HS-5 (cell line): Measurements from ENCODE around the gene XYLT1.
"Not testable (repeated sequence)": the region's sequence is repeated elsewhere in the genome, so short reads cannot be mapped to it uniquely, and the experiment has no call there.

Experiments
- DNase-seq: peaks from one replicate; pipeline ENCODE4 v3.0.0-alpha.2; 2012; ENCODE audit warnings: low read depth

Gene XYLT1

DNA sequence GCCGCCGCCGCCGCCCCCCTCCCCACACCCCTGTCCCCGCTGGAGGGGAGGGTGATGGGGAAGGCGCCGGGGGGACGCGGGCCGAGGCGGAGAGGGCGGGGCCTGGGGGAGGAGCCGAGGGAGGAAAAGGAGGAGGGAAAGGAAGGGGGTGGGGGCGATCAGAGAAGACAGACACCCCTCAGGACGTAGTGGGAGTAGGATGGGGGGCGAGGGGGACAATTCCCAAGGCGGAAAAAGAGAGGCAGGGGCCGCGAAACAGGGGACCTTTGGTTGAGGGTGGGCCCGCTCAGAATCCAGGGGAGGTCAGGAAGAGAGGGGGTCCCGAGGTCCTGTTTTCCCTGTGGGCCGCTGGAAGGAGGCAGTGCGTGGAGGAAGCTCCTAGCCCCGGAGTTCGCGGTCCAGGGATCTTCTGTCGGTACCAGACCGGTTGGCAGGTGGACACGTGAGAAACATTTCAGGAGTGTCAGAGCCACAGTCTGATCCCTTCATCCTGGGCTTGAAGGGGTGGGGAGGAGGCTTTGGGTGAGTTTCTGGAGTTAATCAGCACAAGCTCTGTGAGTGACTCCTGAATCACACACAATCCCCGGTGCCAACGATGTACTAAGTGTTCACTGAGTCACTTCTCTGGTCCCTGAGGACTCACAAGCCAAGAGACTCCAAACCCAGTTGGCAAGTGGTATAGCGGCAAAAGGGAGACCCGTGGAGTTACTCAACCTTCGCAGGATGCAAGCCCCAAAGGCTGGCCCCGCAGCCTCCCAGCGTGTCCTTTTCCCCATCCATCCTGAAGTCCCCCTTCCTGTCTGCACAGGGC, at the start of gene XYLT1:
XYLT1 (minus strand) TSS at position 53 of the 811 bp plus-strand sequence. CDS start 164 bp downstream, outside the sequence.
- peak; percentile 92 for DNase-seq

- DNase-seq, result no peak
Observed at GRCh38 chr16:17520111-17520510, 49.4 kb upstream of the XYLT1 start.

DNA sequence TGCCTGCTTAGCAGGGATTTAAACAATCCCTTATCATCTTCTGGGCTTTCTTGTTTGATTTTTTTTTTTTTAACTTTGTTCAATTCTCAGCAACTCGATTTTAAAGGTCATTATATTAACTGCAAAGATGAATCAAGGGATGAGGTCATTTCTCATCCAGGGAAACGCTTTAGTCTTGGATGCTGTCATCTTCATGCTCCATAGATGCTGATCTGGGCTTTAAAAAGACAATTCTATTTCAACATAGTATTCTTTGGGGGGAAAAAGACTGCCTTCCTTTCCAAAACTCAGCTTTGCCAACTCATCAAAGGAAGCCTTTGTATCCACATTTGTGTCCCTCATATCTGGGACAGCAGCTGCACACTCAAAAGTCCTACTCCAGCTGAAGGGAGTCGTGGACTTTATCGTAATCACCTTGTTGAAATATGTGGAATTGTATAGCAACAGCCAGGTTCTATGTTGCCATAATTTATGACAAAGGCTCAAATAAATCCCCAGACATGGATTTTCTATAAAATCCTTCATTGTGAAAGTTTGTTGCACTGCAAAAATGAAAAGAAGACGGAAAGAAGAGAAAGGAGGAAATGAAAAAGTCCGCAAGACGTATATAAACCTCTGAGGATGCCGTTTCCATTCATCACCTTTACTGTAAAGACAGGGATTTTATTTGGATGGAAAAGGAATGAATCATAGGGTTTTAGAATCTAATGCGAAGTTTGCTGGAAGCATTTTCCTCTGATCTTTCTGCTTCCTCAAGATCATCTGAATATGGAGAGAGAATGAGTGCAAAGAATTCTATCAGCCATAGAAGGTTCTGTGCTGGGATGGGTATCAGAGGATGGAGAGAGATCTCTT, 48.6 kb upstream of the XYLT1 start:
- no peak for DNase-seq

GRCh38 chr16:17518441-17518840, 47.7 kb upstream of the XYLT1 start:
- no peak for DNase-seq

DNA sequence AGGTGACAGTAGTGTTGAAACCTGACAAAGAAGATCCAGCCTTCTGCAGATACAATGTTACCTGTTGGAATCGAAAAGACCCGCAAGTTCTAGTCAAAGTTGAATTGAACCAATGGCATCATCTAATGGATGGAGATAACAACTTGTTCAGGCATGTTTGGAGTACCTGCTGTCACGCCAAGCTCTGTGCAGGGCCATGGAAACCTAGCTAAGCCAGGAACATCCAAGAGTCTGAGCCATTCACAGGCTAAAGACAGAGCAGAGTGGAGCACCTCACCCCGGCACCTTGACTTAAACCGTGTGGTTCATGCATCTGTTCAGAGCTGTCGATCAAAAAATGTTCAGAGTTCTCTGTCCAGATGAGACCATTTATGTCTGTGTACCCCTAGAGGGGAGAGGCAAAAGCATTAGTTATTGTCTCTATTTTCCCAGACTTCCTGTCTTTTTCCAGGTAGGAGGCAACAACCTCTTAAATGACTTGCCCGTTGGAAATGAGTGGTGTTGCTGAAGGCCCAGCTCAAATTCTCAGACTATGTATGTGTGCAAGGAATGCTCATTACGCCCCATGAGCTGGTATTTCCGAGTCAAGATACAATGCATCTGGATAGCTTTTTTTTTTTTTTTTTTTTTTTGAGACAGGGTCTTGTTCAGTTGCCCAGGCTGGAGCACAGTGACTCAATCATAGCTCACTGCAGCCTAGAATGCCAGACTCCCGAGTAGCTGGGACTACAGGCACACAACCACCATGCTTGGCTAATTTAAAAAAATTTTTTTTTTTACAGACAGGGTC, 44.9 kb upstream of the XYLT1 start:
- no peak for DNase-seq

DNA sequence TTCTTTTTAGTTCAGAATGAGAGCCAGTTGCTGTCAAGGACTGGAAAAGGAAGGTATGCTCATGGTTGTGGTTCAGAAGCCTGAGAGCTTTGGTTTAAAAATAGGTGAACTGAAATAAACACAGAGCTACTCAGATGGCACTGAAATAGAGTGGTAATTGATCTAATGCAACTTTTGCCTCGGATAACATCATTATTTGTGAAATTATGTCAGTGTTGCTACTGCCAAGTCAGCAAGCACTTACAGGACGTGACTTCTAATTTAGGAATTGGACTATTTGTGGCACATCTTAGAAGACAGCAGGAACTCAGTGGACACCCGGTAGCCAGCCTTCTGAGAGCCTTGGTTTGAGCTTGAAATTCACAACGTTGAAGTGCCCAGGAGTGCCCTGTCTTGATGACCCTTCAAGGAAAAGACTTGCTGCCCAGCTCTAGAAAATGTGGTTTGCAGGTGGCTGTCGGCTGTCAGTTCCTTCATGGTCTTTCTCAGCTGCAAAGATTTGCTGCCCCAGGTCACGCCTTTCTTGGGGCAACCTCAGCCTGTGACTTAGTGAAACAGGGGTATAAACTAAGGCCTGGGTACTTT, 42.0 kb upstream of the XYLT1 start:
- no peak for DNase-seq

GRCh38 chr16:17511340-17511739, 40.6 kb upstream of the XYLT1 start:
- no peak for DNase-seq

- no peak for DNase-seq
Observed at GRCh38 chr16:17510567-17510966, 39.8 kb upstream of the XYLT1 start.

- no peak for DNase-seq
Observed at GRCh38 chr16:17509194-17509593, 38.4 kb upstream of the XYLT1 start.

GRCh38 chr16:17508303-17508702, 37.5 kb upstream of the XYLT1 start:
- no peak for DNase-seq

DNA sequence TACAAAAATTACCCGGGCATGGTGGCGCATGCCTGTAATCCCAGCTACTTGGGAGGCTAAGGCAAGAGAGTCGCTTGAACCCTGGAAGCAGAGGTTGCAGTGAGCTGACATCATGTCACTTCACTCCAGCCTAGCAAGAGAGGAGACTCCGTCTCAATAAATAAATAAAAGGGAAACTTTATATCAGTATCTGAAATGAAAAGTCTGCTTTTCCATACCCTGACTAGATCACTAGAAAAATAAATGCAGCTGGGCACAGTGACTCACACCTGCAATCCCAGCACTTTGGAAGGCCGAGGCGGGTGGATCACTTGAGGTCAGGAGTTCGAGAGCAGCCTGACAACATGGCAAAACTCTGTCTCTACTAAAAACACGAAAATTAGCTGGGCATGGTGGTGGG, 36.8 kb upstream of the XYLT1 start:
- not testable (repeated sequence) for DNase-seq

DNA sequence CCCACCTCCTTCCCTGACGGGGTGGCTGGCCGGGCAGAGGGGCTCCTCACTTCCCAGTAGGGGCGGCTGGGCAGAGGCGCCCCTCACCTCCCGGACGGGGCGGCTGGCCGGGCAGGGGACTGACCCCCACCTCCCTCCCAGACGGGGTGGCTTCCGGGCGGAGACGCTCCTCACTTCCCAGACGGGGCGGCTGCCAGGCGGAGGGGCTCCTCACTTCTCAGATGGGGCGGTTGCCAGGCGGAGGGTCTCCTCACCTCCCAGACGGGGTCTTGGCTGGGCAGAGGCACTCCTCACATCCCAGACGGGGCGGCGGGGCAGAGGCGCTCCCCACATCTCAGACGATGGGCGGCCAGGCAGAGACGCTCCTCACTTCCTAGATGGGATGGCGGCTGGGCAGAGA, 35.1 kb upstream of the XYLT1 start:
- DNase-seq, result not testable (repeated sequence)

DNA sequence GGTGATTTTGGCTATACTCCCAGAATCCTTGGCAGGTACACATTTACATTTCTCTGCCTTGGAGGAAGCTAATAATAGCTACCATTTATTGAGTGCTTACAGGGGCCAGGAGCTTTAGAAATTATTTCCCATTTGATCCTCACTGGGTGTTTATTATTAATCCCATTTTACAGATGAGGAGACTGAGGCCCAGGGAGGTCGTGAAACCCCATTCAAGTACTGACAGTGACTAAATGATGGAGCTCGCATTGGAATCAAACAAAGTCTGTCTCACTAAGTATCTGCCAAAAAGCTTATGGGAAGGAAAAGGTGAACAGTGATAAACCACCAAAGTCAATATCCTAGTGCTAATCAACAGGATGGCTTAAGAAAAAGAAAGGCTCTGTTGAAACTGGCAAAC, 33.3 kb upstream of the XYLT1 start:
- DNase-seq, result no peak

- no peak for DNase-seq
Observed at GRCh38 chr16:17503331-17503730, 32.6 kb upstream of the XYLT1 start.

DNA sequence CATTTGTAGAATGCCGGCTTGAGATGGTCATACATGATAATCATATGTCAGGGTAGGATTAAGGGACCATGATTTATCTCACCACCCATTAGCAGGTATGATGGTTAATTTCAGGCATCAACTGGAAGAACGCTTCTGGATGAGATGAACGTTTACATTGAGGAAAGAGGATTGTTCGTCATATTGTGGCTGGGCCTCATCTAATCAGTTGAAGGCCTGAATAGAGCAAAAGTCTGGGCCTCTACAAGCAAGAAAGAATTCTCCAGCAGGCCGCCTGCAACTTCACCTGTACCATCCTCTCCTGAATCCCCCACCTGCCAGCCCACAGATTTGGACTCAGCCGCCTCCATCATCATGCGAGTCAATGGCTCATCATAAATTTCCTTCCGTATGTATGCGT, 30.6 kb upstream of the XYLT1 start:
- no peak for DNase-seq

GRCh38 chr16:17499223-17499902, 28.6 kb upstream of the XYLT1 start:
- no peak for DNase-seq

- no peak for DNase-seq
Observed at GRCh38 chr16:17497648-17498047, 26.9 kb upstream of the XYLT1 start.

DNA sequence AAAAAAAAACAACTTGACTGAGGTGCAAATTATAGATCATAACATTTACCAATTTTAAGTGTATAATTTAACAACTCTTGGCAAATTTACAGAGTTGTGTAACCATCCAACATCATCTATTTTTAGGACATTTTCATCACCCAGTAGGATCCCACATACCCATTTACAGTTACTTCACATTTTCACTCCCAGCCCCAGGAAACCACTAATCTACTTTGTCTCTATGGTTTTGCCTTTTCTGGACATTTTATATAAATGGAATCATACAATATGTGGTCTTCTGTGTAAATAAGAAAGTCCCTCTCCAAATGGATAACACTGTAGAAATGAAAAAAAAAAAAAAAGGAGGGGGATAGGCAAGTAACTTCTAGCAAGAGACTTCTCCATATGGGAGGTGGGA, 26.1 kb upstream of the XYLT1 start:
- DNase-seq, result no peak

- DNase-seq, result no peak
Observed at GRCh38 chr16:17493012-17493411, 22.3 kb upstream of the XYLT1 start.

DNA sequence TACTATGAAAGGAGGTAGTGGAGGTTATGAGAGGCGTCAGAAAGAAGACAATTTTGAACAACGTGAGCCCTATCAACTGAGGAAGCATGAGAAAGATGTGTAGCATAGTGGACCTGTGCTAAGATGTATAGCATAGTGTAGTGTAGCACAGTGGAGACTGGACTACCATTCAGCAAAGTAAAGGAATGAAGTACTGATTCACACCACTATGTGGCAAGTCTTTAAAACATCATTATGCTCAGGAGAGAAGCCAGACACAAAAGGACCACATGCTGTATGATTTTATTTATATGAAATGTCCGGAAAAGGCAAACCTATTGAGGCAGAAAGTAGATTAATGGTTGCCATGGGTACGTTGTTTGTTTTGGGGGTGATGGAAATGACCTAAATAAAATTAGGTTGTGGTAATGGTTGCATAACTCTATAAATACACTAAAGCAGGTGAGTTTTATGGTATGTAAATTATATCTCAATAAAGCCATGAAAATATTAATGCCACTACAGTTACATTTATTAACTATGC, 20.4 kb upstream of the XYLT1 start:
- no peak for DNase-seq

DNA sequence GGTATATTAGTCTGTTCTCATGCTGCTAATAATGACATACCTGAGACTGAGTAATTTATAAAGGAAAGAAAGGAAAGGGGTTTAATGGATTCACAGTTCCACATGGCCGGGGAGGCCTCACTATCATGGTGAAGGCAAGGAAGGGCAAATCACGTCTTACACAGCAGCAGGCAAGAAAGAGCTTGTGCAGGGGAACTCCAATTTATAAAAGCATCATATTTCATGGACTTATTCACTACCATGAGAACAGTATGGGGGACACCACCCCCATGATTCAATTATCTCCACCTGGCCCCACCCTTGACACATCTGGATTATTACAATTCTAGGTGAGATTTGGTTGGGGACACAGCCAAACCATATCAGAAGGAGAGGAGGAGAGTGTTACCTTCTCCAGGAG, 17.7 kb upstream of the XYLT1 start:
- DNase-seq, result no peak
